ENCODE measurements around the gene ZNF446.
"Not testable (repeated sequence)": the region's sequence is repeated elsewhere in the genome, so short reads cannot be mapped to it uniquely, and the experiment has no call there.

Gene ZNF446

GRCh38 chr19:58475714-58476497 lies at the start of gene ZNF446:
Gene ZNF446, plus strand, starts transcription at chr19:58476352. Its CDS starts 867 bp downstream, at chr19:58477219.
- peak; percentile 97 for DNase-seq (ENCODE audit: low spot score)

- DNase-seq (ENCODE audit: low spot score) = no peak
Observed at GRCh38 chr19:58428617-58429016, 47.5 kb upstream of the ZNF446 start.

GRCh38 chr19:58429745-58430144 lies 46.4 kb upstream of the ZNF446 start:
- no peak for DNase-seq (ENCODE audit: low spot score)

GRCh38 chr19:58434217-58434616 lies 41.9 kb upstream of the ZNF446 start:
- DNase-seq (ENCODE audit: low spot score) = no peak

GRCh38 chr19:58439576-58440554 lies 36.3 kb upstream of the ZNF446 start, which contains the start of gene ZNF132:
Gene ZNF132, minus strand, starts transcription at chr19:58440153. Its CDS starts 332 bp downstream, at chr19:58439821.
- DNase-seq (ENCODE audit: low spot score) = peak; percentile 98

- DNase-seq (ENCODE audit: low spot score) = no peak
Observed at GRCh38 chr19:58440556-58440955, 35.6 kb upstream of the ZNF446 start.

GRCh38 chr19:58442986-58443385 lies 33.2 kb upstream of the ZNF446 start:
- not testable (repeated sequence) for DNase-seq (ENCODE audit: low spot score)

GRCh38 chr19:58448860-58449259 lies 27.3 kb upstream of the ZNF446 start:
- DNase-seq (ENCODE audit: low spot score) = not testable (repeated sequence)

GRCh38 chr19:58449980-58450379 lies 26.2 kb upstream of the ZNF446 start:
- DNase-seq (ENCODE audit: low spot score) = not testable (repeated sequence)

GRCh38 chr19:58450856-58451357 lies 25.2 kb upstream of the ZNF446 start:
- DNase-seq (ENCODE audit: low spot score) = no peak

- peak; percentile 97 for DNase-seq (ENCODE audit: low spot score)
Observed at GRCh38 chr19:58451358-58452101, 24.6 kb upstream of the ZNF446 start, which contains the start of gene ZNF324B. Gene ZNF324B, plus strand, starts transcription at chr19:58451622. Its CDS starts 2,080 bp downstream, at chr19:58453702.

GRCh38 chr19:58453743-58454142 lies 22.4 kb upstream of the ZNF446 start:
- no peak for DNase-seq (ENCODE audit: low spot score)

- DNase-seq (ENCODE audit: low spot score) = no peak
Observed at GRCh38 chr19:58455306-58455705, 20.8 kb upstream of the ZNF446 start.

- no peak for DNase-seq (ENCODE audit: low spot score)
Observed at GRCh38 chr19:58456111-58456510, 20.0 kb upstream of the ZNF446 start.

- DNase-seq (ENCODE audit: low spot score) = no peak
Observed at GRCh38 chr19:58460039-58460438, 16.1 kb upstream of the ZNF446 start.

- no peak for DNase-seq (ENCODE audit: low spot score)
Observed at GRCh38 chr19:58466089-58466759, 9.9 kb upstream of the ZNF446 start.

- DNase-seq (ENCODE audit: low spot score) = peak; percentile 99
Observed at GRCh38 chr19:58466760-58467589, 9.2 kb upstream of the ZNF446 start, which contains the start of gene ZNF324. Gene ZNF324, plus strand, starts transcription at chr19:58467080. Its CDS starts 2,106 bp downstream, at chr19:58469186.

GRCh38 chr19:58468216-58468839 lies 7.8 kb upstream of the ZNF446 start:
- DNase-seq (ENCODE audit: low spot score) = no peak

- no peak for DNase-seq (ENCODE audit: low spot score)
Observed at GRCh38 chr19:58469241-58470013, 6.7 kb upstream of the ZNF446 start.

Data from AG08396 (cell line).